Neuronal stem cell (in vitro differentiated cells): Measurements from ENCODE around the gene LETMD1.

Experiments
- DNase-seq: peaks from one replicate; pipeline ENCODE4 v3.0.0-alpha.2; 2013; ENCODE audit warnings: low spot score
- H2AFZ ChIP-seq: one replicate; pipeline ENCODE4 v1.6.1; 2013; ENCODE audit warnings: mild to moderate bottlenecking, low read length, inconsistent platforms
- H2AK5ac ChIP-seq: 2 replicates; pipeline ENCODE4 v1.6.1; 2013; ENCODE audit warnings: low read depth, mild to moderate bottlenecking, inconsistent platforms, low read length, moderate library complexity, mixed read lengths
- H2BK120ac ChIP-seq: 2 replicates; pipeline ENCODE4 v1.6.1; 2013; ENCODE audit warnings: low read depth, mild to moderate bottlenecking, inconsistent platforms, low read length, moderate library complexity, mixed read lengths
- H2BK12ac ChIP-seq: one replicate; pipeline ENCODE4 v1.6.1; 2013; ENCODE audit warnings: low read length, inconsistent platforms
- H2BK15ac ChIP-seq: 2 replicates; pipeline ENCODE4 v1.6.1; 2013; ENCODE audit warnings: mild to moderate bottlenecking, low read length, inconsistent platforms, mixed read lengths
- H2BK5ac ChIP-seq: one replicate; pipeline ENCODE4 v1.6.1; 2013; ENCODE audit warnings: inconsistent platforms, mild to moderate bottlenecking, low read length, moderate library complexity
- H3K14ac ChIP-seq: one replicate; pipeline ENCODE4 v1.6.1; 2013; ENCODE audit warnings: low read length, inconsistent platforms
- H3K18ac ChIP-seq: 2 replicates; pipeline ENCODE4 v1.6.1; 2013; ENCODE audit warnings: low read length, inconsistent platforms
- H3K23ac ChIP-seq: 2 replicates; pipeline ENCODE4 v1.6.1; 2013; ENCODE audit warnings: low read depth, mild to moderate bottlenecking, mixed read lengths, low read length, inconsistent platforms; ENCODE audit not compliant: poor library complexity
- H3K27ac ChIP-seq: replicated peaks from 3 replicates; pipeline ENCODE4 v1.5.1; 2013; ENCODE audit warnings: low read length, inconsistent platforms
- H3K27me3 ChIP-seq, 3 experiments: 2 replicates each; pipeline ENCODE4 v1.6.1; 2013; ENCODE audit warnings: low read length in 3 of 3, mild to moderate bottlenecking in 2 of 3, inconsistent platforms in 1 of 3, low read depth in 1 of 3, mixed read lengths in 1 of 3, moderate library complexity in 1 of 3; ENCODE audit not compliant: control insufficient read depth in 3 of 3, insufficient read depth in 3 of 3
- H3K36me3 ChIP-seq, 2 donors: replicated peaks in 1 of 2; 2 replicates each; pipeline ENCODE4 v1.6.1; 2013; ENCODE audit warnings: low read length in 2 of 2; ENCODE audit not compliant: control insufficient read depth in 2 of 2, insufficient read depth in 2 of 2
- H3K4ac ChIP-seq: 2 replicates; pipeline ENCODE4 v1.6.1; 2013; ENCODE audit warnings: inconsistent platforms, mild to moderate bottlenecking, low read length, moderate library complexity
- H3K4me1 ChIP-seq, 2 donors: 1 replicate in 1 of 2; 2 replicates in 1 of 2; pipeline ENCODE4 v1.6.1; 2013; ENCODE audit warnings: low read length in 2 of 2, low read depth in 1 of 2; ENCODE audit not compliant: control insufficient read depth in 2 of 2, insufficient read depth in 1 of 2
- H3K4me2 ChIP-seq: one replicate; pipeline ENCODE4 v1.6.1; 2013; ENCODE audit warnings: mild to moderate bottlenecking, low read length, inconsistent platforms; ENCODE audit not compliant: insufficient read depth, poor library complexity, severe bottlenecking
- H3K4me3 ChIP-seq, 2 donors: 2 replicates each; pipeline ENCODE4 v1.5.1; 2013; ENCODE audit warnings: low read length in 2 of 2, mild to moderate bottlenecking in 2 of 2, inconsistent platforms in 1 of 2, moderate library complexity in 1 of 2
- H3K79me1 ChIP-seq: one replicate; pipeline ENCODE4 v1.6.1; 2013; ENCODE audit warnings: low read depth, mild to moderate bottlenecking, inconsistent platforms, low read length, moderate library complexity
- H3K9ac ChIP-seq: one replicate; pipeline ENCODE4 v1.6.1; 2013; ENCODE audit warnings: mild to moderate bottlenecking, low read depth, low read length, inconsistent platforms; ENCODE audit not compliant: poor library complexity
- H3K9me3 ChIP-seq, 2 donors: replicated peaks in 1 of 2; 2 replicates each; pipeline versions ENCODE3 to v1.6.1; 2013; ENCODE audit warnings: low read length in 2 of 2, mild to moderate bottlenecking in 2 of 2, inconsistent platforms in 1 of 2, low read depth in 1 of 2, mixed read lengths in 1 of 2, moderate library complexity in 1 of 2; ENCODE audit not compliant: control insufficient read depth in 2 of 2, insufficient read depth in 1 of 2
- H4K8ac ChIP-seq: one replicate; pipeline ENCODE4 v1.6.1; 2013; ENCODE audit warnings: low read depth, mild to moderate bottlenecking, inconsistent platforms, low read length, moderate library complexity
- H4K91ac ChIP-seq: one replicate; pipeline ENCODE4 v1.6.1; 2013; ENCODE audit warnings: low read length, low read depth, mild to moderate bottlenecking, inconsistent platforms; ENCODE audit not compliant: poor library complexity
- WGBS, 2 donors: extraction: QIAGEN DNeasy Blood & Tissue Kit; methylation state at CpG; one replicate each; pipeline ENCODE4 v1.1.7; 2013; ENCODE audit warnings: missing lambda C conversion rate in 2 of 2, mixed read lengths in 1 of 2; ENCODE audit not compliant: insufficient read length in 2 of 2, insufficient replicate concordance in 1 of 2; ENCODE audit errors: extremely low coverage in 2 of 2; 5-methylcytosine and 5-hydroxymethylcytosine counted together

The LETMD1 gene

GRCh38 chr12:51033048-51033447, 15.1 kb upstream of the LETMD1 start:
- H3K4me2 ChIP-seq: no peak overlapping the region
- H3K14ac ChIP-seq: no peak overlapping the region
- no peak overlapping the region for H3K23ac ChIP-seq
- no peak overlapping the region for H2BK15ac ChIP-seq
- peaks cover 1% of the 10 kb centered on the region for H3K79me1 ChIP-seq
- peaks cover 0 to 3% of the 10 kb centered on the region in 2 donors for H3K4me1 ChIP-seq
- no peaks in the 10 kb centered on the region for H3K9me3 ChIP-seq
- H3K27me3 ChIP-seq: peaks cover 0 to 2% (median 0%) of the 10 kb centered on the region in 3 experiments
- no peak overlapping the region for H4K8ac ChIP-seq
- H2BK12ac ChIP-seq: no peak overlapping the region
- no peak for DNase-seq
- no peaks in the 10 kb centered on the region for H3K36me3 ChIP-seq
- no peak overlapping the region for H2BK5ac ChIP-seq
- H3K4ac ChIP-seq: no peak overlapping the region
- no peak overlapping the region for H2AFZ ChIP-seq
- no peak overlapping the region for H4K91ac ChIP-seq
- no peak overlapping the region for H3K9ac ChIP-seq
- H3K4me3 ChIP-seq: no peak overlapping the region
- no peak overlapping the region for H2AK5ac ChIP-seq
- H2BK120ac ChIP-seq: no peak overlapping the region
- no peak overlapping the region for H3K27ac ChIP-seq
- no peak overlapping the region for H3K18ac ChIP-seq
- no CpG with 5 or more reads among the region's 2 CpGs for WGBS, 2 donors

DNA sequence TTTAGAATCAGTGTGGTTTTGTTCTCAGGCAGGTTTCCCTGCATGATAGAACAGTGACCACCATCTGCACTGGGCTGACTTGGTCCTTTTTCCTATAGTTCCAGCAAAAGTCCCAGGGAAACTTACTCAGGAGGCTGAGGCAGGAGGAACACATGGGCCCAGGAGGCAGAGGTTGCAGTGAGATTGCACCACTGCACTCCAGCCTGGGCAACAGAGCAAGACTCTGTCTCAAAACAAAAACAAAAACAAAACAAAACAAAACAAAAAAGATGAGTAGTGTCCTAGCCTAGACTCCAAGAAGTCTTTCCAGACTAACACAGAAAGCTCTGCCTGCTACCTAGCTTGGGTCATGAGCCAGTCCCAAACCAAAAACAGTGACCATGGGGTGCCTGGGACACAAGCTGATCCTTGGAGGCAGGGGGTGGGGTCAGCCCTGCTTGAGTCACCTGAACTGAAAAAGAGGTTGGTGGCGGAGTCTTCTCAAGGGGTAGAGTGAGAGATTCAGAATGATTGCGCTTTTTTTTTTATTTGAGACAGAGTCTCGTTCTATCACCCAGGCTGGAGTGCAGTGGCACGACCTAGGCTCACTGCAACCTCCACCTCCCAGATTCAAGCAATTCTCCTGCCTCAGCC, 14.6 kb upstream of the LETMD1 start:
- peaks cover 0 to under 1% of the 10 kb centered on the region in 2 donors for H3K4me1 ChIP-seq
- no peak for DNase-seq
- H3K23ac ChIP-seq: no peak overlapping the region
- no CpG with 5 or more reads among the region's 4 CpGs for WGBS, 2 donors
- no peak overlapping the region for H3K18ac ChIP-seq
- H3K4ac ChIP-seq: no peak overlapping the region
- no peak overlapping the region for H2AK5ac ChIP-seq
- H2AFZ ChIP-seq: no peak overlapping the region
- no peak overlapping the region for H3K4me2 ChIP-seq
- H3K9me3 ChIP-seq: no peaks in the 10 kb centered on the region
- no peaks in the 10 kb centered on the region for H3K36me3 ChIP-seq
- no peak overlapping the region for H2BK5ac ChIP-seq
- no peak overlapping the region for H4K8ac ChIP-seq
- H3K14ac ChIP-seq: no peak overlapping the region
- H3K4me3 ChIP-seq: no peak overlapping the region
- no peak overlapping the region for H2BK15ac ChIP-seq
- no peak overlapping the region for H4K91ac ChIP-seq
- no peak overlapping the region for H3K9ac ChIP-seq
- no peak overlapping the region for H2BK120ac ChIP-seq
- peaks cover 1% of the 10 kb centered on the region for H3K79me1 ChIP-seq
- H2BK12ac ChIP-seq: no peak overlapping the region
- no peak overlapping the region for H3K27ac ChIP-seq
- peaks cover 0 to under 1% (median 0%) of the 10 kb centered on the region in 3 experiments for H3K27me3 ChIP-seq

DNA sequence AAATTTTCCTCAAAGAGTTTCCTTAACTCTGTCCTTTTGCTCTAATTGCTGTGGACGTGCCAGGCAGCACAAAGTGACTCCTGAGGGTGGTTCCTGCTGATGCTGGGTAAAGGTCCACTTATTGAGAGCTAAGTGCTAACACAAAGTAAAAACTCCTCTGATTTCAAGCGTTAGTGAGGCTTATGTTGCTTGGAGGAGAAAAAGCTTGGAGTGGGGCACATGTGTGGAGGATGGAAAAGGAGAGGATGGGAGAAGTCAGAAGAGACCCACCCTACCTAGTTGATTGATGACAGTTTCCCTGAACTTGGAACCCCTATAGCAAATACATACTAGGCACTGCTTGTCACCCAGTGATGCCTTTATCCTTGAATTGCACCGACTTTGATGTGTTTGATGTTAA, 11.8 kb upstream of the LETMD1 start:
- no peak overlapping the region for H2BK15ac ChIP-seq
- H4K8ac ChIP-seq: no peak overlapping the region
- H3K4me1 ChIP-seq: no peaks in the 10 kb centered on the region
- no peak overlapping the region for H3K18ac ChIP-seq
- H2BK12ac ChIP-seq: no peak overlapping the region
- H2AFZ ChIP-seq: no peak overlapping the region
- no peaks in the 10 kb centered on the region for H3K9me3 ChIP-seq
- no peak overlapping the region for H3K27ac ChIP-seq
- H3K4ac ChIP-seq: no peak overlapping the region
- no peak overlapping the region for H2BK5ac ChIP-seq
- no peak for DNase-seq
- no peak overlapping the region for H3K4me3 ChIP-seq
- peaks cover 1% of the 10 kb centered on the region for H3K79me1 ChIP-seq
- H3K23ac ChIP-seq: no peak overlapping the region
- H3K27me3 ChIP-seq: peaks cover 0 to 4% (median 0%) of the 10 kb centered on the region in 3 experiments
- H2BK120ac ChIP-seq: no peak overlapping the region
- H4K91ac ChIP-seq: no peak overlapping the region
- no peaks in the 10 kb centered on the region for H3K36me3 ChIP-seq
- no peak overlapping the region for H3K4me2 ChIP-seq
- no peak overlapping the region for H3K9ac ChIP-seq
- WGBS, 2 donors: no CpG with 5 or more reads among the region's 3 CpGs
- no peak overlapping the region for H2AK5ac ChIP-seq
- no peak overlapping the region for H3K14ac ChIP-seq

DNA sequence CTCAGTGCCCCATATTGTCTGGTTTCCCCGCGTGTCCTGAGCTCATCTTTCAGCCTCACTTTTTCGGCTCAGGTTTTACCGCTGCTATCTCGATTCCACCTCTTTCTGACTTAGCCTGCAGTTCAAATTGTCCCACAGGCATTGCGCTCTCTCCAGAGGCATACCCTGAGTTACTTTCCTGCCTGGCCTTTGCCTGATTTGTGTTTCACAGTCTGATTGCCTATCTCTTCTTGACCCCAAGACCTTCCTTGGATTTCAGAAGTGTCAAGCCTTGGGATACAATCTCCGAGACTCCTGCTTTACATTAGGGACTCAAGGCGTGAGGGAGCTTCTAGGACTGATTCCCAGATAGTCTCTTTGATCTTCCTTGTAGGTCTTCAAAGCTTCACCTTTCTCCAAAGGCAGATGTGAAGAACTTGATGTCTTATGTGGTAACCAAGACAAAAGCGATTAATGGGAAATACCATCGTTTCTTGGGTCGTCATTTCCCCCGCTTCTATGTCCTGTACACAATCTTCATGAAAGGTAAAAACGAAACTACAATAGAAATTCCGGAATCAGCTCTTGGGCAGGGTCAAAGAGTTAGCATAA, 629 bp downstream of the LETMD1 start:
- Histone ChIP-seq H4K8ac (no peak overlapping the region), H3K27me3 (no peaks in the 10 kb centered on the region), H2AK5ac (no peak overlapping the region), H2BK120ac (no peak overlapping the region), H3K36me3 (peaks cover 3 to 4% of the 10 kb centered on the region in 2 donors), H2BK15ac (no peak overlapping the region), H2BK12ac (no peak overlapping the region), H3K23ac (no peak overlapping the region), H3K4me1 (peaks cover 3% of the 10 kb centered on the region in 2 donors), H3K79me1 (no peaks in the 10 kb centered on the region), H3K9ac (peak overlapping the region; percentile 61), H3K27ac (no peak overlapping the region), H3K4me2 (peak overlapping the region; percentile 63), H3K18ac (no peak overlapping the region), H3K4me3 (peak overlapping the region; percentile 51 to 87), H2AFZ (peak overlapping the region; percentile 85), H3K9me3 (no peaks in the 10 kb centered on the region), H3K14ac (no peak overlapping the region), H2BK5ac (no peak overlapping the region), H3K4ac (no peak overlapping the region), H4K91ac (no peak overlapping the region)
- WGBS, 2 donors: no CpG with 5 or more reads among the region's 14 CpGs
- no peak for DNase-seq
